GM19395 (cell line): ENCODE data around the gene STX3.
A peak's percentile ranks its signal among the peaks of the same experiment; 100 is the strongest.
"Not testable (repeated sequence)": the region's sequence is repeated elsewhere in the genome, so short reads cannot be mapped to it uniquely, and the experiment has no call there.

ENCODE experiments used
- ATAC-seq: cut with Tn5 transposase; IDR thresholded peaks from one replicate; pipeline ENCODE4 v1.9.1; 2021; ENCODE audit warnings: mild to moderate bottlenecking, moderate library complexity; ENCODE audit not compliant: unreplicated experiment

The STX3 gene

DNA sequence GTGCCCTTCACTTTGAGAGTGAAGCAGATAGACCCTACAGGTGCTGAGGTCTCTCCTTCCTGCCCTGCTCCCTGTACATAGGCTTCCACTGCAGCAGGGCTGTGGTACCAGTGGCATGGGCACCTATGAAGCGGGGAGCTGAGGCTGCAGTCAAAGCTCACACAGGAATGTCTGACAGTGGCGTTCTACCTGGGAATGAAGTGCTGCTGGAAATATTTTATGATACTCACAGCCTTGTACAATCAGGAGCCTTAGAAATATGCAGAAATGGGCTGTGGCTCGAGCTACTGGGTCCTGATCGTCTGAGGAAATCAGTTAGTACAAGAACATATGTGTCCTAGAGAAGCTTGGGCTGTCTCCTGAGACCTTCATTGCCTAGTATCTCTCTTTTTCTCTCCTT lies 30.6 kb downstream of the STX3 start:
- ATAC-seq, result no peak

DNA sequence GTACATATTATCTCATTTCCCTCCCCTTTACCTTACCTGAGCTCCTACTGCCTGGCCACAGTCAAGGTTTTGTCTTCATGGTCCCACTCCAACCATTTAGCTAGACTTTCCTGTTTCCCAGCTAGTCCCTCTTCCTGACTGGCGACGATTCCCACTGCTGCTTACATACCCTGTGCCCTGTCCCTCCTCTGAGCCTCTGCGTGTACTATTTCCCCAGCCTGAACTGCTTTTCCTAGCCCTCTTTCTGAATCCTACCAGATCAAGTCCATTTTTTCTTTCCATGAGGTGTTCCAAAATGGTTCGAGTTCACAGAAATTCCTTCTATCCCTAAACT lies 32.0 kb downstream of the STX3 start:
- ATAC-seq, result no peak

DNA sequence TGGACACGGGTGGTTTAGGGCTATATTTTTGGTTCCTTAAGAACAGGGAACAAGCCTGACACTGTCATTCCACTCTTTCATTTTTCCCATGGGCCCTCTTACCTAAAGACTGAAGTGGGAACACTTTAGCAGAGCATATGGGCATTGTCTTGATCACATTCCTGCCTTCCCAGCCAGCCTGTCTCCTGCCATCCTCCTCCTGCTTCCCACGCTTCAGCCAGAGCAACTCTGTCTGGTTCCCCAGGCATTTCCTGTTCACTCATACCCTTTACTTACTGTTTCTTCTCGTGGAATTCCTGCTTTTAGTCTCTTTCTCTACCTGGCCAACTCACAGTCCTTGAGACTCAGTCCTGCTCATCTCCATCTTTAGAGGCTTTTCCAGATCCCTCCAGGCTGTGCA lies 32.6 kb downstream of the STX3 start:
- ATAC-seq, result no peak

DNA sequence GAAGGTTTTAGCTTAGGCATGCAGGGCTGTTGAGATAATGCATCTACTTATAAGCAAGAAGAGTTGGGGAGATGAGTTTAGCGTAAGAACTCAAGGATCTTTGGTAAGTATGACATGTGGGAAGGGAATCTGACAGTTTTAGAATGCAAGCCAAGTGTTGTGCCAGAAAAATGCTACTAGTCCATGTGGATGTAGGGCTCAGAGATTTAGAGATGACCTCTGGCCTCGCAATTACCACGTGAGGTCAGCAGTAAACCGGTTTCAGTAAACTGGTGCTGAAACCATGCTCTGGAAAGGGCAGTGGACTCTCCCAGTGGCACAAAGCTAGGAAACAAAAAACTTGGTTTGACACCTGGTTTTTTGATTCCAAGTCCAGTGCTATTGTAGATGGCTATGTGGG lies 36.5 kb downstream of the STX3 start:
- ATAC-seq, result no peak

DNA sequence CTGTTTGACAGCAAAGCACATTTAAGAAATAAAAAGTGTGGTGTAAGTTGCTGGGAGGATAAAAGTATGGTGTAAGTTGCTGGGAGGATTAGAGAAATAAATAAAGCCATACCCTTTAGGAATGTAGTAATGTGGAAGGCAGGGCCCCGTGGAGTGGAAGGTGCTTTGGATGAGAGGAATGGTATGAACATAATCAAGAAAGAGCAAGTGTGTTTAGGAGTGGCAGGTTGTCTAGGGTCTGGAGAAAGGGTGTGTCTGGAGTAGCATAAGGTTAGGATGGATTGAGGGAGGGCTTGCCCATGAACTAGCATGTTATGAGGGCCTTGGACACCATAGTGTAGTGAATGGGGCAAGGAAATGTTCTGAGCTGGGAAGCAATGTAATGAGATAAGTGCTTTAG lies 37.3 kb downstream of the STX3 start:
- ATAC-seq, result no peak

DNA sequence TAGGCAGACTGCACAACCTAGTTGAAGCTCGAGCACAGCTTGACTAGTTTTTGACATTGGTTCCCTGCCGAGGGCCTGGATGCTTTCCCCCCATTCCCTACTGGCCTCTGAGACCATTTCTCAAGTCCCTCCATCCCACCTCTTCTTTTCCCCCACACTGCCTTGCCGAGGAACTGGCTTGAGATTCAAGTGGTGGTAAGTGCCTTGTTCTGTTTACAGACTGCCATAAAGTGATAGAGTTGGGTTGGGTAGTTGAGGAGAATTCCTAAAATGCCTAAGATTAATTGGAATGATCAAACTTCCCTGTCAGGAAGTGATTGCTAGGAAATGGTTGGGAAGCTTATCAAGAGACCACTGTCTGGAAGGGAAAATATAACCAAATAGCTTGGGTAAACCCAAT lies 39.2 kb downstream of the STX3 start:
- ATAC-seq, result no peak

DNA sequence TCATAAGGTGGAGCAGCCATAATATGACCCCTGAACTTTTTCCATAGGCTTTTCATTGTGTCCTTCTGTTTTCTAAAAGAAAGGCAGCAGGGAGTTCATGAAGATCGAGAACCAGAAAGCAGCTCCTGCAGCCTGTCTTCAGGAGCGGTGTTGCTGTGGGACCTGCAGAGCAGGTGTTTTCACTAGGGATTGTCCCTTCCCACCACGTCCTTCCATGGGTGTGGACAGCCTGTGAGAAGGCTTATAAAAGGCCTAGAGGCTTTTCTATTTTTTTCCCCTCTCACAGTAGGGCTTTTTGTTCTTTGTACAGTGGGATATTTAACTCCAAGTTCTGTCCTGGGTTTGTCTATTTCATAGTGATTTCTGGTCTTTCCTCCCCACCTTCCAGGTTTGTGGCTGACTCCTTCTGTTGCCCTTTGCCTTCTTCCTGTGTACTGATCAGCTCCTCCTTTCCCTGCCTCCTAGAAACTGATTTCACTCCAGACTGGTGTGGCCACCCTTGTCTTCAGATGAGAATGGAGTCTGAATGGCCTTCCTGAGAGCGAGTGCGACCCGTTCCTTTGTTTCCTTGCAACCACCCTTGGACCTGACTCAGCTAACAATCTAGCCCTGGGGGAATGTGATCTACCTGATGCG lies 45.3 kb downstream of the STX3 start:
- no peak for ATAC-seq

DNA sequence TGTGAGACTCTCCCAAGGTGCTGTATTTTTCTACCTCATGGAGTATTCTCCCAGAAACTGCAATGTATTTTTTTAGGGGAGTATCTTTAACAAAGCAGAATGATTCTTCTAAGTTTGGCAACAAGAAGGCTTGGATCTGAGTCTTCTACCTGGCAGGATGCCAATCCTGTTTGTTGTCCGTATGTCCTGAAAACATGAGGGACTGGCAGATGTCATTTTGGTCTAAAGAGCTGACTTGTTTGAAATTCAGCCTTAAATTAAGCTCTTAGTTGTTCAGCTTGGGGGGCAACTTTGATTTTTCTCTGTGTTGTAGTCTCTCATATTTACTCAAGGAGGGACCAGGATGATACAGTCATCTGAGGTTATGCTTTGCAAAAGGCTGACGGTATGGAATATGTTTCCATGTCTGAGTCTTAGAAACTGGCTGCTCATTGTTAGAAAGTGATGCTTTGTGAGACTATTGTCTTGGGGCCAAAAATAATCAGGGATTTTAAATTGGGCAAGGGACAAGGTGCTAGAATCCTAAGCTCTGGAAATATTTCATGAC lies 46.1 kb downstream of the STX3 start:
- ATAC-seq, result no peak

DNA sequence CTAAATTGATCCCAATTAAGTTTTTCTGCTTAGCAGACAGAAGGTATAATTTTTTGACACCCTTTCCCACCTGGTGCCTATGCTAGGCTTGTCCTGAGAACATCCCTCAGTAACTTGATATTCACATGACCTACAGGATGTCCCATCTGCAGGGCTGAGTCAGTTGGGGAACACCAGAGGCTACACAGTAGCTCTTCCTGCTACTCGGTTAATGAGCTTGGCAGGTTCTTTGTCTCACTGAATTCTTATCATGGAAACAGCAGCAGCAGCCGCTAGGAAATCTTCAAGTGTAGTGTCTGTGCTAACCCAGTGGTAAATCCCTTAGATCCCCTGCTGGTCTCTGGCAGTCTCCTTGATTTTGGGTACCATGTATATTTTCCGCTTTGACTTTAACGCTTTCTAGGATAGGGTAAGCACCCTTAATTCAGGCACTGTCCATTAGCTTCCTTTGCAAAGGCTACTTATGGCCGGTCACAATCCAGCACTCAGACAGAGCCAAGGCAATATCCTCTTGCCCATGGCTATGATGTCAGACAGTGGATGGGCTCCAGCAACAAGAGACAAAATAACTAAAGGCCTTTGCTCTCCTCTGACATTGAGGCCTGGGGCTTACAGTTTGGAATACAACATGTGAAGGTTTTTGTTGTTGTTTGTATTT lies 46.9 kb downstream of the STX3 start:
- ATAC-seq, result no peak

DNA sequence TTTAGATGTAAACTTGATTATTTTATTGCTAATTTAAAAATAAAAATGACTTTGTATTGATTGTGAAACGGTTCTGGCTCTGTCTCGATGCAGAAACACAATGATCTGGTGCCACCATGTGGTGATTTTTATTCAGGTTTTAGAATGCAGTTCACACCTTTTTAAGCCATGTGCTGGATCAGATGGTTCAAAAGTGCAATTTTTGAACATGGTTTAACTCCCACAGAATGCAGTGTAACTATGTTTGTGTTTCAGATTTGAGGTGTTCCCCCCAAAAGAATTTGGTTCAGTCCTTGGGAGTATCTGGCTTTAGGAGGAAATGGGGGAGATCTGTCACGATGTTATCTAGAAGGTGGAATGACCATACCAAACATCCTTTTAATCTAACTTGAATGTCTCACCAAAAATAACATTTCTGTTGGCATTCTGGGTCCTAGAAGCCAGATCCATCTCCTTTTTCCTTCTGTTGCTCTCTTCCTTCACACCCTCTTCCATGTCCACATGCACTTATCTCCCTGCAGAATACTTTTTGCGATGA lies 47.5 kb downstream of the STX3 start:
- no peak for ATAC-seq

DNA sequence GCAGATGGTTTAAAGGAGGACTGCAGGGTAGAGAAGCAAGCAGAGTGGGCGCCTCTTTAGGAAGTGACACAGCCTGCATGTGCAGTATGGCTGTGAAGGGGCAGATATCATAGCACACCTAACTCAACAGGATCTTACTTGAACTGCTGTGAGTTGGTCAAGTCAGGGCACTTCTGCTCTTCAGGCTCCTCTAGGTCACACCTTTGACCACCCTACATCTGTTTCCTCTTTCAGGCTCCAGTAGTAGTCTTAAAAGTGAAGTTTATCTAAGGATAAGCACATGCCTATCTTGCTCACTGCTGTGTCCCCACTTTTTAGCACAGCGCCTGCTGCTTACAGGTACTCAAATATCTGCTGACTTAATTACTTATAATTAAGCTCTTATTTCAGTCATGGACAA lies 48.9 kb downstream of the STX3 start:
- no peak for ATAC-seq

DNA sequence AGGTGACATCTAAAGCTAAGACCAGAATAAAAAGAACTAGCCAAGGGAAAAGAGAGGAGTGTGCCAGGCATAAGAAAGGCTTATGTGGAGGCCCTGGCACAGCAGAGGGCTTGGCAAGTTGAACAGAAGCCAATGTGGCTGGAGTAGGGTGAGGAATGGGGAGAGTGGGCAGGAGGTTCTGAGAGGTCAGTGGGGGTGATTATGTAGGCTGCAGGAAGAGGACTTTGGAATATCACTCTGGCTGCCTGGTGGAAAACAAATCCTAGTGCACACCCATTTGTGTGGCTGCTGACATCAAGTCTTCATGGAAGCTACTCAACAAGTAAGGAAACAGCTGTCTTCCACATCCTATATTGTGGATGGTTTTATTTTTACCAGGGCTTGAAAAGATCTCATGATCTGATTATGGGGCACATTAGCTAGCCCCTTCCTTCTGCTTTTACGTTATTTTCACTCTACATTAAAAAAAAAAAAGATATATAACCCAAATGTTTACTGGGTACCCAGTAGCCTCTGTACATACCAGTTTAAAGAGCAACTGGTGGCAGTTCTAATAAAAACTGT lies 52.0 kb downstream of the STX3 start:
- no peak for ATAC-seq

DNA sequence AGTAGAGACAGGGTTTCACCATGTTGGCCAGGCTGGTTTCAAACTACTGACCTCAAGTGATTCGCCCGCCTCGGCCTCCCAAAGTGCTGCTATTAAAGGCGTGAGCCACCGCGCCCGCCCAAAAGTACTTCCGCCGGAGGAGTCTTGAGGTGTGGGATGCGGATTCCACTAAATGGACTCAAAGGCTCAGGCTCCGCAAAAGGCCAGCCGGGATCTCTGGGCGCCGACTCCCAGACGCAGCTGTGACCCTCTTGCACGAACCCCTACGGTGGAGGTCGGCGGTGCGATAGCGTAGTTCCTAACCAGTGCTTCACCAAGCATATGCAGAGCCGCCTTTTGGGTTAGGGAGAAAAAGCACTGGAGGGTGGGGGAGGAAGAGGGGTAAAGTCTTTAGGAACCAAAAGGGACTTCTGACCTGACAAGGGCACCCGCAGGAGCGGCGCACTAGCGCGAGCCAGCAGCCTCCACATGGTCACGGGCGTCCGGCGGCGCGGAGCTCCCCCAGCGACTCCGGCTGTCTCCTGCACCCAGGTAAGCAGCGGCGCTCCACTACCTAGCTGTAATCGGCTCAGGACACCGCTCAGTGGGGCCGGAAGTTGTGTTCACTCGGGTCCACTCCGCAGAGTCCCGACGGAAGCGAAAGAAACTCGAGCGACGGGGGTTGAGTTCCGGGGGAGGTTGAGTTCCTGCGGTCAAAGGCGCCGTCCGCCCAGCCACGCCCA lies 55.2 kb downstream of the STX3 start, which contains the start of gene MRPL16:
TSS of gene MRPL16 (minus strand) at position 590 of the 722 bp plus-strand sequence. CDS start at position 470, 120 bp downstream.
- peak; percentile 97 for ATAC-seq

DNA sequence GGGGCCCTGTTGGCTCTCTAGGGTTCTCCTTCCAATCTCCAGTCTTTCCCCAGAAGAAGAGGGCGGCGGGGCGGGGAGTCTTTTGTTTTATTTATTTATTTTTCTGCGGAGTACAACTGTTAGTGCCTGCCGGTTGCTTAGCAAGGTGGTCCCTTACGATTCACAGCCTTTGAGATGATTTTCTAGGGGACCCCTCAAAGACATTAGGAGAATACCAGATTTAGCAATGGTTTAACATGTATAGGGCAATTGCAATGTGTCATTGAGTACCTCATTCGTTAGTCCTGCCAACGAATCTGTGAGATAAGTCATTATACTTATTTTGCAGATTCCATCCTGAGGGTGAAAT lies 55.7 kb downstream of the STX3 start:
- ATAC-seq, result no peak

DNA sequence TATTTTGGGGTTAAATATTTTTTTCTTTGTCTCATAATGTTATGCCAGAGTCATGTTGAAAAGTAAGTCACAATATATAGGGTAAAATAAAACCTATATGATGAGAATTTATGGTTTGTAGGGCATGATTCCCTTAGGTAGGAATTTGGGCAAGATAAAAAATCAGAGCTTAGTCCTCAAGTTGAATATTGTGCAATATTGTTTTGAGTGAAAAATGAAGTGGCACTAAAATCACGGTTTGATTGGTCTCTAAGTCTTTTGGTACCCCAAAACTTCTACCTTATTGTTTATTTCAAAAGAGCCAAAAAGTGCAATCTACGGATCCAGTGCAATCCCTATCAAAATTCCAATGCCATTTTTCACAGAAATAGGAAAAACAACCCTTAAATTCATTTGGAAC lies 57.0 kb downstream of the STX3 start:
- no peak for ATAC-seq

DNA sequence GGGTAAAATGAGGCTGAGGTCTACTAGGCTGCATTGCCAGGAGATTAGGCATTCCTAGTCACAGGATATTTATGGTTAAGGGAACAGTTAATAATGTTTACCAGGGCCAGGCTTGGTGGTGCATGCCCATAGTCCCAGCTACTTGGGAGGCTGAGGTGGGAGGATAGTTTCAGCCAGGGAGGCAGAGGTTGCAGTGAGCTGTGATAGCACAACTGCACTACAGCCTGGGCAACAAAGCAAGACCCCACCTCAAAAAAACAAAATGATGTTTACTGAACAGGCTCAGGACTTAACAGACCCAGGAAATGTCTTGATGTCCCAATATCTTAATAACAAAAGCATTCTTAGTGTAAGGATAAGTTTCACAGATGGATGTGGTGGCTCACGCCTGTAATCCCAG lies 58.2 kb downstream of the STX3 start:
- no peak for ATAC-seq

DNA sequence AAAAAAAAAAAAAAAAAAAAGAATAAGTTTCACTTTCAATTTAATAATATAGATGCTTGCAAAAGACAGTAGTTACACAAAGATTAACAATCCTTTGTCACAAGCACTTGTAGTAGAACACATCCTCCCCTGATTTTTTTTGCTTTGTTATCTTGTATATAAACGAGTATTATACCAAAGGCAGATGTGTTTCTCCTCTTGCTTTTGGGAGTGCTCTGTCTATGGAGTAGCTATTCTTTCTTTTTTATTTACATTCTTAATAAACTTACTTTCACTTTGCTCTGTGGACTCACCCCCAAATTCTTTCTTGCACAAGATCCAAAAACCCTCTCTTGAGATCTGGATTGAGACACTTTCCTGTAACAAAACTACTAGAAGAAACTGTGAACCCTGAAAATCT lies 58.8 kb downstream of the STX3 start:
- no peak for ATAC-seq

DNA sequence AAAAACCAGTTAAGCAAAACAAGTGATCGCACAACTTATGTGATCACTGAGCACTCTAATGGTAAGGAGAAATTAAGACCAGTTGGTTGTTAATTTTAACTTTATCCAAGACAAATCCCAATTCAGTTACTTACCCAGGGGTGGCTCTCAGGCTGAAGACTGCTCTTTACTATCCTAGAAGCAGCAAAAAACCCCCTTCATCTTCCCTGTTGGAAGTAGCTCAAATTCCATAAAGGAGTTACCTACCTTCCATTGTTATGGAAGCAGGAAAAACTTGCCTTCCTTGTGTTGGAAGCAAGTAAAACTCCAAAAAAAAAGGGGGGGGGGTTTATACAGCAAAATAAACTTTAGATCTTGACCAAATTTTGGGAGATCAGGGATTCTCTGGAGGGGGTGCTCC lies 60.6 kb downstream of the STX3 start:
- ATAC-seq, result no peak

DNA sequence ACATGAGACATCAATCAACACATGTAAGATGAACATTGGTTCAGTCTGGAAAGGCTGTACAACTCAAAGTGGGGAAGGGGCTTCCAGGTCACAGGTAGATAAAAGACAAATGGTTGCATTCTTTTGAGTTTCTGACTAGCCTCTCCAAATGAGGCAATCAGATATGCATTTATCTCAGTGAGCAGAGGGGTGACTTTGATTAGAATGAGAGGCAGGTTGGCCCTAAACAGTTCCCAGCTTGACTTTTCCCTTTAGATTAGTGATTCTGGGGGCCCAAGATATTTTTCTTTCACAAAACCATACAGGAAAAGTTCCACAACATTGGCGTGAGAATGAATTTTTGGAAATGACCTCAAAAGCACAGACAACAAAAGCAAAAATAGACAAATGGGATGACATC lies 61.3 kb downstream of the STX3 start:
- not testable (repeated sequence) for ATAC-seq

DNA sequence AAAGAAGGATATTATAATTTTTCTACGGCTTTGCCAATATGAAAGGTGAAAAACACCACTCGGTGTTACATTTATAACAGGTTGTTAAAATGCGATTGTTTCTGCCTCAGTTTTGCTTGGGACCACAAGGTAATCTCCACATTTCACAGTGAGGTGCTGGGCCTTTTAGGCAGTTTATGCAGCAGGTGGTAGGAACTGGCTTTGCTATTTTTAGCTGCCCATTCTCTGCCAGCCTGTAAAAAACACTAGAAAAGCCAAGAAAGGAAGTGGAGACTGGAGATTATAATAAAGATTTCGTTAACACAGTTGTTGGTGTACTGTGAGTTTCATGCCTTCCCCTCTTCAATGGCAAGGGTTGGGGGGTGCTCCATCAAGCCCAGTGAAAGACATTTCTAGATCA lies 63.4 kb downstream of the STX3 start:
- ATAC-seq, result peak; percentile 37

DNA sequence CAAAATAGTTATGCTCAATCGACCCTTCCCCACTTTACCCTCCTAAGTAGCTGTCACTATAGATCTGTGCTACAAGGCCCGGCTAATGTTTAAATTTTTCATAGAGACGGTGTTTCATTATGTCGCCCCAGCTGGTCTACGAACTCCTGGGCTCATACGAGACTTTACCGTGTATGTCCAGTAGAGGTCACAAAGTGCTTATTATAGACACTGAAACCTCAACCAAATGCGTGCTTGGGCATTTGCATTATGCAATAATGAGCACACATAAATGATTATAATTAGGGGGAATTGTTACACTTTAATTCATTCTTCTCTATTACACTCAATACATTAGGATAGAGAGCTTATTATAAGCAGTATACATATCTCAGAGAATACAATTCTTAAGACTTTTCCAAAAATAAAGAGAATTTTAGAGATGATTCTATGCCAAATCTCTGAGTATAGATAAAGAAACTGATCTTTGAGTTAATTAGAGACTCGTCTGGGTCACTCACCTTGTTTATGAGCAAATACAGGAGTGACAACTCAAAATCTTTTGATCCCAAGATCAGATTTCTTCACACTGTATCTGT lies 67.9 kb downstream of the STX3 start:
- ATAC-seq, result peak; percentile 93
